Measurements from ENCODE around the gene ANGPT4. TPM values are rescaled to one million over a fixed set of nuclear protein-coding genes. Genes with fewer than 3 reads are reported as not detected.

Gene ANGPT4
- not detected in 2 replicates for total RNA-seq (2011; cell fraction: chromatin; rRNA removed; ENCODE audit: low replicate concordance)
- total RNA-seq (2011; cell fraction: nucleolus; rRNA removed): not detected in 2 replicates
- total RNA-seq (2011; cell fraction: nucleoplasm; rRNA removed): not detected in 2 replicates
- total RNA-seq (2014; rRNA removed): not detected in 2 replicates
- total RNA-seq (2014; rRNA removed; fragmentation: Illumina TruSeq; extraction: Trizol): not detected in 2 replicates
- not detected in 2 replicates for total RNA-seq (2015; rRNA removed; fragmentation: Illumina TruSeq; extraction: Trizol)
- total RNA-seq (2021): not detected in 2 replicates
- not detected in 2 replicates for polyA plus RNA-seq (2011; rRNA removed)
- not detected in 2 replicates for polyA plus RNA-seq (2011; cell fraction: cytosol; rRNA removed)
- not detected in 2 replicates for polyA plus RNA-seq (2011; cell fraction: nucleus; rRNA removed)
- polyA plus RNA-seq (2012): not detected in 2 replicates
- not detected in 2 replicates for polyA plus RNA-seq (2014; fragmentation: Illumina TruSeq; extraction: Trizol)
- polyA plus RNA-seq (2014; fragmentation: Nextera tagmentation; extraction: Ambion mirVana): not detected
- not detected in 2 replicates for polyA plus RNA-seq (2014; rRNA removed)
- not detected in 2 replicates for polyA minus RNA-seq (2011; rRNA and poly(A)+ RNA removed)
- not detected in 2 replicates for polyA minus RNA-seq (2011; cell fraction: cytosol; rRNA and poly(A)+ RNA removed)
- not detected in 2 replicates for polyA minus RNA-seq (2011; cell fraction: nucleus; rRNA and poly(A)+ RNA removed)
- percentile 1 among the genes with signal in this experiment for Bru-seq, nascent RNA
- not detected for BruChase-seq, experiment 1, labeled RNA remaining after a 2-hour chase
- BruChase-seq, experiment 2, labeled RNA remaining after a 6-hour chase: not detected
- long read RNA-seq, experiment 1: 0 reads
- long read RNA-seq, experiment 2: 0 reads
- long read RNA-seq, experiment 3: 0 reads

GRCh38 chr20:916125-916799 lies at the start of gene ANGPT4:
Gene ANGPT4 (minus strand): TSS chr20:916334. CDS start chr20:916214, 120 bp downstream.
- ChIA-PET POLR2A (no interaction called here), CTCF (ENCODE audit: low intra/inter-chr PET ratio) (no interaction called here)
- H2AFZ ChIP-seq (ENCODE audit: low read depth, low read length): no peak within 1 kb of the TSS
- H3K36me3 ChIP-seq (ENCODE audit: control insufficient read depth, insufficient read depth, low read length): no peaks in the 10 kb centered on the region
- FAIRE-seq (no peak), ATAC-seq (no peak), DNase-seq (ENCODE audit: extremely low read depth in 1 of 4, low spot score in 3 of 4) (no peak)
- H3K4me1 ChIP-seq (replicated peaks in 1 of 2; ENCODE audit: control insufficient read depth in 2 of 2, insufficient read depth in 2 of 2, low read length in 2 of 2): no peaks in the 10 kb centered on the region; a peak in 1 of 5 replicates
- H3K9me1 ChIP-seq (ENCODE audit: control insufficient read depth, insufficient read depth, low read length): no peaks in the 10 kb centered on the region
- intact Hi-C loops (cut with micrococcal nuclease): no loop called here
- in situ Hi-C loops (cut with MboI): no loop called here
- no peak within 1 kb of the TSS for H3K9ac ChIP-seq (ENCODE audit: insufficient read depth in 1 of 2, low read depth in 2 of 2, low read length in 2 of 2)
- 1% methylated on average over 8 of the region's 18 CpGs for WGBS (ENCODE audit: insufficient coverage, low coverage, missing lambda C conversion rate)
- no peak within 1 kb of the TSS for H3K4me2 ChIP-seq (ENCODE audit: insufficient read depth, low read length)
- H3K9me3 ChIP-seq (replicated peaks; ENCODE audit: control insufficient read depth, insufficient read depth, low read depth, low read length): no peaks in the 10 kb centered on the region
- no peak within 1 kb of the TSS for H3K4me3 ChIP-seq
- no peaks in the 10 kb centered on the region for H4K20me1 ChIP-seq (replicated peaks; ENCODE audit: control insufficient read depth, insufficient read depth, low read length)
- no peaks in the 10 kb centered on the region for H3K79me2 ChIP-seq (ENCODE audit: control insufficient read depth, insufficient read depth, low read length)
- H3K27me3 ChIP-seq (ENCODE audit: control insufficient read depth in 2 of 2, insufficient read depth in 2 of 2, low read length in 2 of 2): peaks cover 8 to 42% of the 10 kb centered on the region in 2 experiments; a peak in 4 of 5 replicates
- no TSS peak for BruUV-seq (replicated peaks)
- H3K27ac ChIP-seq (ENCODE audit: extremely low read depth, low read depth, low read length): no peak within 1 kb of the TSS
- TF ChIP-seq STAT5B (CRISPR knock-in tag; IDR thresholded peaks at IDR 0.05) (no peak), RNF2 (IDR thresholded peaks at IDR 0.05) (no peak), ZNF134 (CRISPR knock-in tag; conservative IDR thresholded peaks at IDR 0.05) (no peak), ELK1 (CRISPR knock-in tag; IDR thresholded peaks at IDR 0.05) (no peak), ZBTB40 (IDR thresholded peaks at IDR 0.05) (no peak), ZBTB40 (CRISPR knock-in tag; IDR thresholded peaks at IDR 0.05) (no peak), SMAD1 (IDR thresholded peaks at IDR 0.05; ENCODE audit: low read depth, low read length, partially characterized antibody) (no peak)

All from K562 (cell line).